GM12875 (cell line): ENCODE measurements around the gene IGSF21.

Source experiments
- H3K4me3 ChIP-seq: one replicate; pipeline ENCODE4 v1.5.1; 2011; ENCODE audit warnings: low read depth, low read length, control low read depth
- TF ChIP-seq, protein P1 (sequence below): IDR thresholded peaks from 2 replicates; pipeline ENCODE4 v1.5.1; 2011; ENCODE audit warnings: low read depth, mild to moderate bottlenecking, control low read depth, inconsistent platforms, low read length, moderate library complexity, borderline replicate concordance; ENCODE audit not compliant: insufficient read depth

Gene IGSF21

DNA sequence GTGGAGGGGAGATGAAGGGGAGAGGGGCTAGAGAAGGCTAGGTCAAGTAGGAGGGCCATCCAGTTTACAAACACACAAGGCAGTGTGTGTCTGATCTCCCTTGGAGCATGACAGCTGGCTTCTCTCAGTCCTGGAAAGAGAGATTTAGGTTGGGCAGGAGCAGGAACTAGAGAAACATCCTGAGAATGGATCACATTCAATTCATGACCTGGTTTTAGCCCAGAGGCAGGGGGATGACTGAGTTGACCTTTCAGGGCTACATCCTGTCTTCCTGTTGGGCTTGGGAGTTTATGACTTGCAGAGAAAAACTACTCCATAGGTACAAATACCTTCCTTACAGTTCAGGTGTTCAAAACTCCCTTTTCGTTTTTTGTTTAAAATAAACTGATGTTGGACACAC, 97.0 kb downstream of the IGSF21 start:
- TF ChIP-seq, protein P1, sequence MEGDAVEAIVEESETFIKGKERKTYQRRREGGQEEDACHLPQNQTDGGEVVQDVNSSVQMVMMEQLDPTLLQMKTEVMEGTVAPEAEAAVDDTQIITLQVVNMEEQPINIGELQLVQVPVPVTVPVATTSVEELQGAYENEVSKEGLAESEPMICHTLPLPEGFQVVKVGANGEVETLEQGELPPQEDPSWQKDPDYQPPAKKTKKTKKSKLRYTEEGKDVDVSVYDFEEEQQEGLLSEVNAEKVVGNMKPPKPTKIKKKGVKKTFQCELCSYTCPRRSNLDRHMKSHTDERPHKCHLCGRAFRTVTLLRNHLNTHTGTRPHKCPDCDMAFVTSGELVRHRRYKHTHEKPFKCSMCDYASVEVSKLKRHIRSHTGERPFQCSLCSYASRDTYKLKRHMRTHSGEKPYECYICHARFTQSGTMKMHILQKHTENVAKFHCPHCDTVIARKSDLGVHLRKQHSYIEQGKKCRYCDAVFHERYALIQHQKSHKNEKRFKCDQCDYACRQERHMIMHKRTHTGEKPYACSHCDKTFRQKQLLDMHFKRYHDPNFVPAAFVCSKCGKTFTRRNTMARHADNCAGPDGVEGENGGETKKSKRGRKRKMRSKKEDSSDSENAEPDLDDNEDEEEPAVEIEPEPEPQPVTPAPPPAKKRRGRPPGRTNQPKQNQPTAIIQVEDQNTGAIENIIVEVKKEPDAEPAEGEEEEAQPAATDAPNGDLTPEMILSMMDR, result no peak
- no peak overlapping the region for H3K4me3 ChIP-seq

DNA sequence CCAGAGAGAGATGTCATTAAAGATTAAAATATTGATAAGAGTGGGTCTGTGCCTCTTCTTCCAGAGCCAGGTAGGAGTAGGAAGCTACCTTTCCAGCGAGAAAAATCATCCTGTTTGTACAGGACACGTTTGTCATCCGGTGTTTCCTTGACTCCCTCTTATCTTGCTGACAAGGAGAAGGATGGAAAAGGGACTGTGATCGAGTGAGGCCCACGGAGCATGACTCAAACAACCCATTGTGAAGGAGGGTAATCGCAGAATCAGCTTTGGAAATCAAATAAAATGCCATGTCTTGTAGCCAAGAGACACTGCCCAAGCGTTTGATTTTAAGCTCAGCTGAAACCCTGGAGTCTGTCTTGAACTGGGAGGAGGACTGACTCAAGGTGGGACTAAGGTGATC, 97.7 kb downstream of the IGSF21 start:
- TF ChIP-seq, protein P1, result no peak
- H3K4me3 ChIP-seq, result no peak overlapping the region

DNA sequence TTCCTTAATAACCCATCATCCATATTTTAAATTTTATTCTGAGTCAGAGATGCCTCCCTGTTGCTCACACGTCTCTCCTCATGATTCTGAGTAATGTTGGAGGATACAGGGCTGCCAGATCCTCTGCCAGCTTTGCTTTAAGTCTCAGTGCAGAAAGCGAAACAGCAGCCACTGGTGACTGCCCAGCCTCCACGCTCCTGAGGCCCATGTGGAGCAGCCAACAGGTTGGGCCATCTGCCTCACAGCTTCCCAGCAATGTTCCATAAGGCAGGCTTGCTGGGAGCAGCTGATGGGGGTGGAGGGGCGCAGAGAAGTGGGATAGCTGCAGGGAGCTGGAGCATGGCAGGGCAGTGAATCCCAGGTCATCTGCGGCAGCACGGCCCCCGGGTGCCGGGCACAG, 104.2 kb downstream of the IGSF21 start:
- TF ChIP-seq, protein P1, result no peak
- H3K4me3 ChIP-seq, result no peak overlapping the region

DNA sequence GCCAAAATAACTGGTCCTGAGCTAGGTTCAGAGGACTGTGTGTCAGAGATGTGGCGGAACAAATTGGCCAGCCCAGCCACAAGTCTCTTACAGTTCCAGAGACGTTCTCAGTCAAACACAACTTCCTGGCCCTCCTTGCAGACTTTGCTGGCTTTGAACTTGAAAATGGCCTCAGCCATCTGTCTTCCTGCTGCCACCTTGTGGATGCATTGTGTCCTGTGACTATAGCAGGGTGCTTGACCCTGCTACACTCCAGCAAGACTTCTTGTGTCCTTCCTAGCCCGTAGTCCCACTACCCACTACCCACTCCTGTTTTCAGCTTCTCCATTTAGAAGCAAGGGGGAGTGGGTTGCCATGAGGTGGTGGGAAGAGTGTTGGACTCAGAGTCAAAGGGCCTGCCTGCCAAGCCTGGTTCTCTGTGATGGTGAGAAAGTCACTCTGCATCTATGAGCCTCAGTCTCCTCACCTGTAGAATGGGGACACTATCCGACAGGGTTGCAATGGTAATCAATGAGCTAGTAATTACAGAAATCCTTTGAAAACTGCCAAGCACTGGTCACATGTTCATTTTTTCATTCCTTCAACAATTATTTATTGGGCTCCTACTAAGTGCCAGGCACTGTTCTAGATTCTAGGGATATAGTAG, 109.9 kb downstream of the IGSF21 start:
- no peak overlapping the region for H3K4me3 ChIP-seq
- TF ChIP-seq, protein P1, result peak; percentile 69; the same call in 1 of the 2 replicates

GRCh38 chr1:18229625-18230024, 122.0 kb downstream of the IGSF21 start:
- no peak overlapping the region for H3K4me3 ChIP-seq
- TF ChIP-seq, protein P1, result no peak

GRCh38 chr1:18230321-18230720, 122.7 kb downstream of the IGSF21 start:
- TF ChIP-seq, protein P1, result no peak
- no peak overlapping the region for H3K4me3 ChIP-seq

GRCh38 chr1:18230840-18231239, 123.2 kb downstream of the IGSF21 start:
- TF ChIP-seq, protein P1, result no peak
- H3K4me3 ChIP-seq, result no peak overlapping the region
